GM06990 (cell line): ENCODE data around the gene MICAL3.

Experiments used
- DNase-seq: peaks from one replicate; pipeline ENCODE4 v3.0.0-alpha.2; 2011; ENCODE audit not compliant: insufficient read length; ENCODE audit errors: extremely low read depth
- H3K27me3 ChIP-seq: replicated peaks from 2 replicates; pipeline ENCODE4 v1.6.0; 2011; ENCODE audit warnings: low read length; ENCODE audit not compliant: control insufficient read depth, insufficient read depth
- H3K36me3 ChIP-seq: 2 replicates; pipeline ENCODE4 v1.5.1; 2011; ENCODE audit warnings: low read length; ENCODE audit not compliant: control insufficient read depth, insufficient read depth
- H3K4me3 ChIP-seq: replicated peaks from 2 replicates; pipeline ENCODE4 v1.5.1; 2011; ENCODE audit warnings: low read depth, mild to moderate bottlenecking, control low read depth, low read length
- TF ChIP-seq, protein P1 (sequence below): IDR thresholded peaks from 2 replicates; pipeline ENCODE4 v1.5.1; 2011; ENCODE audit warnings: low read length, control low read depth, mild to moderate bottlenecking, inconsistent platforms; ENCODE audit not compliant: insufficient read depth, poor library complexity, severe bottlenecking

Gene MICAL3

DNA sequence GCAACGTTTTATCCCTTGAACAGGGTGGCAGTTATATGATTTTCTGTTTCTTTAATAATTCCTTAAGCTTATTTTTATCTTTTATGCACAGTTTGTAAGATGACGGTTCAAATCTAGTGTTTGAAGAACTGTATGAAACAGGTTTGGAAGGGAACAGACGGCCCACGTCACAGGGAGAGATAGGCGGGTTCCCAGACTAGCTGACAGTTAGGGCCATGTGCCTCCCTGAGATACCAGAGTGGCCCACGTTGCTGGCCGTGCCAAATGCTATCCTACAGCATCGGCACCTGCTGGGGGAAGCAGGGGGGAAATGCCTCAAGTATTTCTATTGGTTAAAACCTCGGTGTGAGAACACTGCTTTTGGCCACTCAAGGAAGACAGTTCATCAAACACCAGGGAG, 199.9 kb downstream of the MICAL3 start:
- TF ChIP-seq, protein P1, sequence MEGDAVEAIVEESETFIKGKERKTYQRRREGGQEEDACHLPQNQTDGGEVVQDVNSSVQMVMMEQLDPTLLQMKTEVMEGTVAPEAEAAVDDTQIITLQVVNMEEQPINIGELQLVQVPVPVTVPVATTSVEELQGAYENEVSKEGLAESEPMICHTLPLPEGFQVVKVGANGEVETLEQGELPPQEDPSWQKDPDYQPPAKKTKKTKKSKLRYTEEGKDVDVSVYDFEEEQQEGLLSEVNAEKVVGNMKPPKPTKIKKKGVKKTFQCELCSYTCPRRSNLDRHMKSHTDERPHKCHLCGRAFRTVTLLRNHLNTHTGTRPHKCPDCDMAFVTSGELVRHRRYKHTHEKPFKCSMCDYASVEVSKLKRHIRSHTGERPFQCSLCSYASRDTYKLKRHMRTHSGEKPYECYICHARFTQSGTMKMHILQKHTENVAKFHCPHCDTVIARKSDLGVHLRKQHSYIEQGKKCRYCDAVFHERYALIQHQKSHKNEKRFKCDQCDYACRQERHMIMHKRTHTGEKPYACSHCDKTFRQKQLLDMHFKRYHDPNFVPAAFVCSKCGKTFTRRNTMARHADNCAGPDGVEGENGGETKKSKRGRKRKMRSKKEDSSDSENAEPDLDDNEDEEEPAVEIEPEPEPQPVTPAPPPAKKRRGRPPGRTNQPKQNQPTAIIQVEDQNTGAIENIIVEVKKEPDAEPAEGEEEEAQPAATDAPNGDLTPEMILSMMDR: no peak
- H3K4me3 ChIP-seq: no peak overlapping the region
- no peaks in the 10 kb centered on the region; the same call in none of the 2 replicates for H3K36me3 ChIP-seq
- no peaks in the 10 kb centered on the region for H3K27me3 ChIP-seq
- no peak for DNase-seq

DNA sequence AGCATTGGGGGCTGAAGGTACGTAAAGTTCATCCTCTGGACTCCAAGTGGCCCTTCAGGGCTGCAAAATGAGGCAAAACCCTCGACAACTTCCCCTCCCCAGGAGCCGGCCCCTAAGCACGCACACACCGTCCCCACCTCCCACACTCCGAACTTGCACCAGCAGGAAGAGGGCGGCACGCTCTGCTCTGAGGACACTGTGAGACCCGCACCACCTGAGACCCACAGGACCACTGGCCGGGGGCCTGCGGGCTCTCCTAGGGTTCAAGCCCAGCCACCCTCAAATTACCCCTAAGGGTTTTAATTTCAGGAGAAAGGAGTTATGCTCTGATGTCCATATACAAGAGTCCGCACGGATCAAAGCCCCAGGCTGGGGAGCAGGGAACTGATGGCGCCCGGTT, 200.4 kb downstream of the MICAL3 start:
- TF ChIP-seq, protein P1: no peak
- no peak for DNase-seq
- Histone ChIP-seq H3K4me3 (no peak overlapping the region), H3K36me3 (no peaks in the 10 kb centered on the region; the same call in none of the 2 replicates), H3K27me3 (no peaks in the 10 kb centered on the region)

DNA sequence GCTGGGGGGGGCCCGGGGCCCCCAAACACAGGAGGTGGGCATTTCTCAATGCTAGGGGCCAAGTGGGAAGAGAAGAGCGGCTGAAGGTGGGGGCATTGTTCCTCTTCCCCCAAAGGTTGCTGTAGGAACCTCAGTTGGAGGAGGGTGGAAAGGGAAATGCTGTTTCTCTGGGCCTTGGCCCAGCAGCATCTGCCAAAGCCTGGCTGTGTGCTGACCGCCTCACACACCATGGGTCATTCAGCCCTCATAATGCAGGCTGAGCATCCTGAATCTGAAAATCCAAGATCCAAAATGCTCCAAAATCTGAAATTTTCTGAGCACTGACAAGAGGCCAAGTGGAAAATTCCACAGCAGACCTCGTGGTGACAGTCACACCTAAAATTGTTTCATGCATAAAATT, 201.1 kb downstream of the MICAL3 start:
- Histone ChIP-seq H3K27me3 (no peaks in the 10 kb centered on the region), H3K36me3 (no peaks in the 10 kb centered on the region; the same call in none of the 2 replicates), H3K4me3 (no peak overlapping the region)
- TF ChIP-seq, protein P1: no peak
- DNase-seq: no peak

DNA sequence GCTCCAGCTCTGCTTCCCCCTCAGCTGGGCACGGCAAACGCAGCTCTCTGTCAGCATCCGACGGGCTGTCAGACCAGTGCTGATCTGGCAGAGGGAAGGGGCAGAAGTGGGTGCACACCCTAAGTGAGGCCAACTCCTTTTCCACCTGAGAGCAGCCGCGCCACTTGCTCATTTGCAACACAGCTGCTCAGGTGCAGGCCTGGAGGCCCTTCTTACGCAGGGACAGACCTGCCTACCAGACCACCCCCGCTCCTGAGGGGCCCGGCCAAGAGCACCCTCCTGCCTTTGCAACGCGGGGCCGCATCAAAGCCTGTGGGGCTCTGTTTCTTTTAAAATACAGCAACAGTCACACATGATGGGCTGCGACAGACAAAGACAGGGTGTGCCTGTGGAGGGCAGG, 202.3 kb downstream of the MICAL3 start:
- Histone ChIP-seq H3K4me3 (no peak overlapping the region), H3K36me3 (no peaks in the 10 kb centered on the region; the same call in none of the 2 replicates), H3K27me3 (no peaks in the 10 kb centered on the region)
- no peak for DNase-seq
- TF ChIP-seq, protein P1: no peak

DNA sequence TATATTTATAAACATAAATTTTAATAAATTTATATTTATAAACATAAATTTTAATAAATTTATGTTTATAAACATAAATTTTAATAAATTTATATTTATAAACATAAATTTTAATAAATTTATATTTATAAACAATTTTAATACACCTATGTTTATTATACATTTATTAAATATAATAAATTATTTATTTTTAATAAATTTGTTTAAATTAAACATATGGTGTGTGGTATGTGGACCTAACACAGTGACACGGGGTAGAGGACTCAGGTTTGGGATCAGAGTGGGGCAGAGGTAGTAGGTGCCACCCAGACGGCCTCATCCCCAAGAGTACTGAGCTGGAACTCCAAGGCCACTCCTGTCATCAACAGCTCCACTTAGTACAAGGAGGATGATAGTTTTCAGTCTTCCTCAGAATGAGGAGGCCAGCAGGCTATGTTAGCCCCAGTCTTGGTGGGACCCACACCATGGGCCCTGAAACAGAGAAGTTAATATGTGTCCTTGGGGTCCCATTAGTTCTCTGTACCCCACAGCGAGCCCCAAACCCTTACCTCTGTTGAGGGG, 203.4 kb downstream of the MICAL3 start:
- TF ChIP-seq, protein P1: no peak
- no peak for DNase-seq
- H3K27me3 ChIP-seq: no peaks in the 10 kb centered on the region
- H3K36me3 ChIP-seq: no peaks in the 10 kb centered on the region; the same call in none of the 2 replicates
- no peak overlapping the region for H3K4me3 ChIP-seq

DNA sequence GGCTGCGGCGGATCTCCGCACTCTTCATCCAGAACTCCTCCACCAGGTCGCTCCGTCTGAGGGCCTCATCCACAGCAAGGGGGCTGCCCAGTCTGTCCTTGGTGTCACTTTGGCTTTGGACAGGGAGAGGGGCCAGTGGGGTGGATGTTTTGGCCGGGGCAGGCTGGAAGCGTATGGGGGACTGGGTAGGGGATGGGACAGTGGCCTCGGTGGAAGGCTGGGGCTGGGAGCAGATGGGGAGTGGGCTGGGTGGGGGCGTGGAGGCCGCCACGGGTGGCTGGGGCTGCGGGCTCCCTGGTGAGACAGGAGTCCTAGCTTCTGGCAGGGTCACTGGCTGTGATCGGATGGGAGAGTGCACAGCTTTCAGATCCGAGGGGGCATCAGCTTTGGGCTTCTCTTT, 205.7 kb downstream of the MICAL3 start:
- H3K27me3 ChIP-seq: no peaks in the 10 kb centered on the region
- peaks cover 2% of the 10 kb centered on the region for H3K36me3 ChIP-seq
- H3K4me3 ChIP-seq: no peak overlapping the region
- no peak for DNase-seq
- TF ChIP-seq, protein P1: no peak
